ENCODE data around the gene BOK. TPM values are rescaled to one million over a fixed set of nuclear protein-coding genes. Genes with fewer than 3 reads are reported as not detected.

Gene BOK
- total and polyA plus RNA-seq, 2 of the 13 experiments (the other 11 are each of a cell fraction or from before 2014, with no cell fraction given), result 35.5 to 39.2 TPM

- TF ChIP-seq HINFP (CRISPR knock-in tag; IDR thresholded peaks at IDR 0.05; ENCODE audit: low read depth) (no peak), SIN3B (IDR thresholded peaks at IDR 0.05; ENCODE audit: low read length) (no peak), ZSCAN20 (CRISPR knock-in tag; IDR thresholded peaks at IDR 0.05; ENCODE audit: borderline replicate concordance) (peak; percentile 53; the same call in 1 of the 2 replicates), DMAP1 (CRISPR knock-in tag; IDR thresholded peaks at IDR 0.05) (peak; percentile 24; the same call in 1 of the 2 replicates), ZNF20 (CRISPR knock-in tag; IDR thresholded peaks at IDR 0.05) (no peak), ZNF230 (CRISPR knock-in tag; IDR thresholded peaks at IDR 0.05) (no peak; the same call in 1 of the 2 replicates), CREBL2 (CRISPR knock-in tag; IDR thresholded peaks at IDR 0.05; ENCODE audit: borderline replicate concordance) (no peak; the same call in 1 of the 2 replicates), ZNF512B (CRISPR knock-in tag; IDR thresholded peaks at IDR 0.05; ENCODE audit: borderline replicate concordance) (no peak), ZNF143 (CRISPR knock-in tag; IDR thresholded peaks at IDR 0.05) (no peak), ZZZ3 (CRISPR knock-in tag; IDR thresholded peaks at IDR 0.05; ENCODE audit: borderline replicate concordance) (no peak), POLR2A (IDR thresholded peaks at IDR 0.05; ENCODE audit: insufficient read depth in 1 of 2, low read depth in 2 of 2, low read length in 2 of 2) (no peak), ISX (CRISPR knock-in tag; conservative IDR thresholded peaks at IDR 0.05) (no peak), MTF2 (CRISPR knock-in tag; IDR thresholded peaks at IDR 0.05; ENCODE audit: borderline replicate concordance) (0 out of 2 replicates have a peak, but pooled peaks have one; percentile 29), IRF2 (CRISPR knock-in tag; IDR thresholded peaks at IDR 0.05) (no peak), SALL2 (CRISPR knock-in tag; IDR thresholded peaks at IDR 0.05) (peak; percentile 42; the same call in 1 of the 2 replicates), GFI1 (CRISPR knock-in tag; IDR thresholded peaks at IDR 0.05; ENCODE audit: borderline replicate concordance) (0 out of 2 replicates have a peak, but pooled peaks have one; percentile 3), FOXP1 (IDR thresholded peaks at IDR 0.05) (no peak), FOXP1 (CRISPR knock-in tag; IDR thresholded peaks at IDR 0.05) (no peak), SMARCC2 (IDR thresholded peaks at IDR 0.05) (no peak), BORCS8-MEF2B (CRISPR knock-in tag; IDR thresholded peaks at IDR 0.05) (peak; percentile 86), SCMH1 (CRISPR knock-in tag; IDR thresholded peaks at IDR 0.05; ENCODE audit: borderline replicate concordance) (no peak), CBFB (CRISPR knock-in tag; IDR thresholded peaks at IDR 0.05) (no peak), NFE2L1 (CRISPR knock-in tag; IDR thresholded peaks at IDR 0.05; ENCODE audit: borderline replicate concordance) (no peak)
- TF ChIP-seq, protein P1, sequence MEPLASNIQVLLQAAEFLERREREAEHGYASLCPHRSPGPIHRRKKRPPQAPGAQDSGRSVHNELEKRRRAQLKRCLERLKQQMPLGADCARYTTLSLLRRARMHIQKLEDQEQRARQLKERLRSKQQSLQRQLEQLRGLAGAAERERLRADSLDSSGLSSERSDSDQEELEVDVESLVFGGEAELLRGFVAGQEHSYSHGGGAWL (CRISPR knock-in tag; IDR thresholded peaks at IDR 0.05), result 0 out of 2 replicates have a peak, but pooled peaks have one; percentile 42
- TF ChIP-seq, protein P2, sequence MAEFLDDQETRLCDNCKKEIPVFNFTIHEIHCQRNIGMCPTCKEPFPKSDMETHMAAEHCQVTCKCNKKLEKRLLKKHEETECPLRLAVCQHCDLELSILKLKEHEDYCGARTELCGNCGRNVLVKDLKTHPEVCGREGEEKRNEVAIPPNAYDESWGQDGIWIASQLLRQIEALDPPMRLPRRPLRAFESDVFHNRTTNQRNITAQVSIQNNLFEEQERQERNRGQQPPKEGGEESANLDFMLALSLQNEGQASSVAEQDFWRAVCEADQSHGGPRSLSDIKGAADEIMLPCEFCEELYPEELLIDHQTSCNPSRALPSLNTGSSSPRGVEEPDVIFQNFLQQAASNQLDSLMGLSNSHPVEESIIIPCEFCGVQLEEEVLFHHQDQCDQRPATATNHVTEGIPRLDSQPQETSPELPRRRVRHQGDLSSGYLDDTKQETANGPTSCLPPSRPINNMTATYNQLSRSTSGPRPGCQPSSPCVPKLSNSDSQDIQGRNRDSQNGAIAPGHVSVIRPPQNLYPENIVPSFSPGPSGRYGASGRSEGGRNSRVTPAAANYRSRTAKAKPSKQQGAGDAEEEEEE (CRISPR knock-in tag; IDR thresholded peaks at IDR 0.05; ENCODE audit: borderline replicate concordance), result no peak
Observed at GRCh38 chr2:241559323-241560161, 997 bp downstream of the BOK start (continued).
